ENCODE measurements around the gene PTPRE. TPM values are rescaled to one million over a fixed set of nuclear protein-coding genes. Genes with fewer than 3 reads are reported as not detected.

PTPRE gene
- total RNA-seq, 1 experiment from 2014 or later: 3.1 TPM

GRCh38 chr10:127935071-127935561 lies 28.2 kb downstream of the PTPRE start:
- DNase-seq (ENCODE audit: low spot score): no peak
- peaks cover 25% of the 10 kb centered on the region for H3K4me1 Mint-ChIP-seq
- H3K4me3 Mint-ChIP-seq: no peak overlapping the region
- ChIA-PET CTCF (no interaction called here), POLR2A (interaction anchor here (0.5 kb wide), 1 partner anchor 26 kb away, joined by 5 read pairs; no protein-coding TSS in a partner anchor)
- no peaks in the 10 kb centered on the region for H3K36me3 Mint-ChIP-seq
- no peak overlapping the region for H3K27ac Mint-ChIP-seq
- peaks cover 2% of the 10 kb centered on the region; the same call in 1 of the 2 replicates for H3K9me3 Mint-ChIP-seq
- H3K27me3 Mint-ChIP-seq (ENCODE audit: low read depth): no peaks in the 10 kb centered on the region
- no peak for TF ChIP-seq ESRRA (CRISPR knock-in tag; IDR thresholded peaks at IDR 0.05; ENCODE audit: borderline replicate concordance)
- TF ChIP-seq KAT7 (CRISPR knock-in tag; IDR thresholded peaks at IDR 0.05; ENCODE audit: borderline replicate concordance): no peak
- TF ChIP-seq STAT6 (CRISPR knock-in tag; conservative IDR thresholded peaks at IDR 0.05; ENCODE audit: low read depth): no peak
- no peak for TF ChIP-seq E2F4 (CRISPR knock-in tag; IDR thresholded peaks at IDR 0.05; ENCODE audit: borderline replicate concordance, low read depth)
- no peak for TF ChIP-seq E2F5 (CRISPR knock-in tag; IDR thresholded peaks at IDR 0.05)
- no peak for TF ChIP-seq ATF6 (CRISPR knock-in tag; IDR thresholded peaks at IDR 0.05)
- TF ChIP-seq CBFB (CRISPR knock-in tag; IDR thresholded peaks at IDR 0.05; ENCODE audit: low read depth): no peak
- no peak for TF ChIP-seq AR (CRISPR knock-in tag; IDR thresholded peaks at IDR 0.05)
- no peak for TF ChIP-seq PREB (CRISPR knock-in tag; IDR thresholded peaks at IDR 0.05; ENCODE audit: borderline replicate concordance)
- ATAC-seq: no peak

- no peaks in the 10 kb centered on the region for H3K9me3 Mint-ChIP-seq
- DNase-seq (ENCODE audit: low spot score): no peak
- no peaks in the 10 kb centered on the region for H3K36me3 Mint-ChIP-seq
- H3K4me1 Mint-ChIP-seq: peaks cover 25% of the 10 kb centered on the region
- ATAC-seq: no peak
- H3K27ac Mint-ChIP-seq: no peak overlapping the region; the same call in 1 of the 2 replicates
- ChIA-PET POLR2A (interaction anchor here (0.7 kb wide), 1 partner anchor 104 kb away, joined by 4 read pairs; no protein-coding TSS in a partner anchor), CTCF (interaction anchor here (2.1 kb wide), 1 partner anchor 74 kb away, joined by 6 read pairs; no protein-coding TSS in a partner anchor)
- H3K27me3 Mint-ChIP-seq (ENCODE audit: low read depth): no peaks in the 10 kb centered on the region
- no peak for TF ChIP-seq TCF7 (CRISPR knock-in tag; IDR thresholded peaks at IDR 0.05; ENCODE audit: low read depth)
- TF ChIP-seq HMGA2 (CRISPR knock-in tag; IDR thresholded peaks at IDR 0.05): no peak
- no peak overlapping the region for H3K4me3 Mint-ChIP-seq
These were observed 30.2 kb downstream of the PTPRE start for GRCh38 chr10:127937069-127937468.
